PC-3 (cell line): ENCODE measurements around the gene PTPN14. TPM values are rescaled to one million over a fixed set of nuclear protein-coding genes. Genes with fewer than 3 reads are reported as not detected.

Source experiments
- ATAC-seq: fragments of 200-7000 bp; cut with Tn5 transposase; 2 replicates; pipeline ENCODE4 v1.9.1; 2020; ENCODE audit warnings: mild to moderate bottlenecking, moderate library complexity
- BruUV-seq: library from RNA; stranded (reverse); fragments of 400-500 nt; replicated peaks from 2 replicates; lab custom pipeline; 2021; lab: Mats Ljungman, UMichigan
- CTCF ChIA-PET: fragments of 300-600 bp; sonication (Branson Sonifier 250); formaldehyde crosslinking; loops from one replicate; lab custom pipeline; 2022; ENCODE audit warnings: antibody characterized with exemption; lab: Charles Lee
- POLR2A ChIA-PET: fragments of 300-600 bp; sonication (Branson Sonifier 250); formaldehyde crosslinking; loops from one replicate; lab custom pipeline; 2022; ENCODE audit warnings: antibody characterized with exemption; ENCODE audit not compliant: unreplicated experiment; lab: Charles Lee
- DNase-seq: peaks from one replicate; pipeline ENCODE4 v3.0.0-alpha.2; 2015
- H2AFZ ChIP-seq: fragments of 300-600 bp; sonication (generic); 2 replicates; pipeline ENCODE4 v1.6.0; 2016; ENCODE audit warnings: antibody characterized with exemption, low read length
- H3F3A ChIP-seq: fragments of 300-600 bp; sonication (generic); one replicate; pipeline ENCODE4 v1.6.0; 2017; ENCODE audit warnings: antibody characterized with exemption, low read length, control low read depth, mild to moderate bottlenecking; ENCODE audit not compliant: unreplicated experiment
- H3K27ac ChIP-seq: fragments of 300-600 bp; sonication (generic); 2 replicates; pipeline ENCODE4 v1.5.1; 2016; ENCODE audit warnings: mild to moderate bottlenecking, low read length
- H3K27me3 ChIP-seq: fragments of 300-600 bp; sonication (generic); 2 replicates; pipeline ENCODE4 v1.6.1; 2016; ENCODE audit warnings: low read length, mixed read lengths
- H3K36me3 ChIP-seq: fragments of 300-600 bp; sonication (generic); 2 replicates; pipeline ENCODE4 v1.6.1; 2016; ENCODE audit warnings: low read depth, mixed run types, low read length, mixed read lengths
- H3K4me1 ChIP-seq: fragments of 300-600 bp; sonication (generic); 2 replicates; pipeline ENCODE4 v1.5.1; 2016; ENCODE audit warnings: low read length; ENCODE audit not compliant: insufficient read depth
- H3K4me2 ChIP-seq: fragments of 300-600 bp; sonication (generic); 2 replicates; pipeline ENCODE4 v1.6.0; 2016; ENCODE audit warnings: low read length
- H3K4me3 ChIP-seq: fragments of 300-600 bp; sonication (generic); 2 replicates; pipeline ENCODE4 v1.5.1; 2016; ENCODE audit warnings: mild to moderate bottlenecking, low read length, mixed read lengths
- H3K79me2 ChIP-seq: fragments of 300-600 bp; sonication (generic); 2 replicates; pipeline ENCODE4 v1.6.1; 2017; ENCODE audit warnings: low read length, mixed read lengths
- H3K9ac ChIP-seq: fragments of 300-600 bp; sonication (generic); 2 replicates; pipeline ENCODE4 v1.6.0; 2016; ENCODE audit warnings: mild to moderate bottlenecking, low read length
- H3K9me2 ChIP-seq: fragments of 300-600 bp; sonication (generic); replicated peaks from 2 replicates; pipeline ENCODE4 v1.6.1; 2016; ENCODE audit warnings: mixed run types, low read length, mixed read lengths
- H3K9me3 ChIP-seq: fragments of 300-600 bp; sonication (generic); 2 replicates; pipeline ENCODE4 v1.6.1; 2016; ENCODE audit warnings: low read length, mixed read lengths
- H4K20me1 ChIP-seq: fragments of 300-600 bp; sonication (generic); 2 replicates; pipeline ENCODE4 v1.6.1; 2016; ENCODE audit warnings: low read length, mixed read lengths
- CTCF ChIP-seq: fragments of 300-600 bp; sonication (generic); conservative IDR thresholded peaks from 2 replicates; pipeline ENCODE4 v1.5.1; 2017; ENCODE audit warnings: antibody characterized with exemption, low read depth, mild to moderate bottlenecking, low read length
- EZH2 ChIP-seq: fragments of 300-600 bp; sonication (generic); IDR thresholded peaks from one replicate; pipeline ENCODE4 v1.6.1; 2017; ENCODE audit warnings: antibody characterized with exemption, mild to moderate bottlenecking, low read length; ENCODE audit not compliant: unreplicated experiment
- EZH2phosphoT487 ChIP-seq: fragments of 300-600 bp; sonication (generic); IDR thresholded peaks from 2 replicates; pipeline ENCODE4 v1.6.1; 2018; ENCODE audit warnings: mild to moderate bottlenecking, antibody characterized with exemption, low read length, borderline replicate concordance
- intact Hi-C: fragments of 100-400 bp; cut with micrococcal nuclease; formaldehyde crosslinking; loops from 2 replicates; pipeline ENCODE4 v1.9.0; 2023
- total RNA-seq: library from RNA; depleted of rRNA; stranded (reverse); fragments of >200 nt; gene quantifications from 2 replicates; pipeline ENCODE4 v1.2.3, GENCODE V29; 2014

Gene PTPN14
- total RNA-seq, 1 experiment from 2014 or later = 12.6 TPM

- TF ChIP-seq CTCF = no peak
- no peak for TF ChIP-seq EZH2
- TF ChIP-seq EZH2phosphoT487 = no peak
- H3K4me1 ChIP-seq = no peaks in the 10 kb centered on the region
- no peak for ATAC-seq
- POLR2A ChIA-PET = no interaction called here
- H3K4me3 ChIP-seq = no peak overlapping the region
- peaks cover 21% of the 10 kb centered on the region for H3K36me3 ChIP-seq
- H3K79me2 ChIP-seq = no peaks in the 10 kb centered on the region
- intact Hi-C loops = no loop called here
- no peak overlapping the region for H3K9ac ChIP-seq
- H4K20me1 ChIP-seq = no peaks in the 10 kb centered on the region
- H3K27ac ChIP-seq = no peak overlapping the region
- BruUV-seq = no TSS peak
- no peaks in the 10 kb centered on the region for H3K9me2 ChIP-seq
- no peaks in the 10 kb centered on the region for H3F3A ChIP-seq
- no peaks in the 10 kb centered on the region for H3K9me3 ChIP-seq
- no peaks in the 10 kb centered on the region for H3K27me3 ChIP-seq
- H2AFZ ChIP-seq = no peak overlapping the region
- CTCF ChIA-PET = no interaction called here
- H3K4me2 ChIP-seq = no peak overlapping the region
- no peak for DNase-seq
Measured at GRCh38 chr1:214378492-214378891, 172.9 kb downstream of the PTPN14 start.

- no peaks in the 10 kb centered on the region for H3K27me3 ChIP-seq
- no peak overlapping the region for H3K4me3 ChIP-seq
- no peak overlapping the region for H3K9ac ChIP-seq
- ChIA-PET CTCF (no interaction called here), POLR2A (no interaction called here)
- H2AFZ ChIP-seq = no peak overlapping the region
- no peaks in the 10 kb centered on the region for H3F3A ChIP-seq
- H4K20me1 ChIP-seq = no peaks in the 10 kb centered on the region
- no TSS peak for BruUV-seq
- H3K9me2 ChIP-seq = no peaks in the 10 kb centered on the region
- no peaks in the 10 kb centered on the region for H3K4me1 ChIP-seq
- intact Hi-C loops = no loop called here
- DNase-seq = no peak
- H3K4me2 ChIP-seq = no peak overlapping the region
- no peaks in the 10 kb centered on the region for H3K79me2 ChIP-seq
- H3K36me3 ChIP-seq = peaks cover 15% of the 10 kb centered on the region
- no peak overlapping the region for H3K27ac ChIP-seq
- TF ChIP-seq EZH2phosphoT487 (no peak), CTCF (no peak), EZH2 (no peak)
- no peaks in the 10 kb centered on the region for H3K9me3 ChIP-seq
- no peak for ATAC-seq
Measured at GRCh38 chr1:214377886-214378285, 173.5 kb downstream of the PTPN14 start.

GRCh38 chr1:214377485-214377884 is 173.9 kb downstream of the PTPN14 start:
- BruUV-seq = no TSS peak
- peaks cover 11% of the 10 kb centered on the region for H3K36me3 ChIP-seq
- intact Hi-C loops = no loop called here
- H3F3A ChIP-seq = no peaks in the 10 kb centered on the region
- DNase-seq (no peak), ATAC-seq (no peak)
- no peaks in the 10 kb centered on the region for H3K4me1 ChIP-seq
- no peaks in the 10 kb centered on the region for H3K9me3 ChIP-seq
- H3K4me3 ChIP-seq = no peak overlapping the region
- no peak overlapping the region for H2AFZ ChIP-seq
- no peak overlapping the region for H3K4me2 ChIP-seq
- ChIA-PET CTCF (no interaction called here), POLR2A (no interaction called here)
- H3K9me2 ChIP-seq = no peaks in the 10 kb centered on the region
- H3K27me3 ChIP-seq = no peaks in the 10 kb centered on the region
- H4K20me1 ChIP-seq = no peaks in the 10 kb centered on the region
- no peak overlapping the region for H3K27ac ChIP-seq
- no peaks in the 10 kb centered on the region for H3K79me2 ChIP-seq
- H3K9ac ChIP-seq = no peak overlapping the region
- TF ChIP-seq EZH2 (no peak), EZH2phosphoT487 (no peak), CTCF (no peak)
